Amniotic epithelial cell (primary cell): ENCODE data around the gene SPRED2.
A peak's percentile ranks its signal among the peaks of the same experiment; 100 is the strongest.

Experiments
- DNase-seq: peaks from one replicate; pipeline ENCODE4 v3.0.0-alpha.2; 2010; ENCODE audit warnings: low read depth

Gene SPRED2

GRCh38 chr2:65432227-65433190, at the start of gene SPRED2:
SPRED2 (minus strand) TSS chr2:65432599; CDS start chr2:65431987, 612 bp downstream.
- DNase-seq, result peak; percentile 98

GRCh38 chr2:65481961-65482360, 49.6 kb upstream of the SPRED2 start:
- no peak for DNase-seq

GRCh38 chr2:65479524-65479923, 47.1 kb upstream of the SPRED2 start:
- no peak for DNase-seq

GRCh38 chr2:65478498-65479135, 46.2 kb upstream of the SPRED2 start:
- no peak for DNase-seq

GRCh38 chr2:65477590-65477989, 45.2 kb upstream of the SPRED2 start:
- DNase-seq, result peak; percentile 59

GRCh38 chr2:65476778-65477177, 44.4 kb upstream of the SPRED2 start:
- no peak for DNase-seq

GRCh38 chr2:65475000-65475399, 42.6 kb upstream of the SPRED2 start:
- no peak for DNase-seq

- no peak for DNase-seq
These were observed 40.6 kb upstream of the SPRED2 start for GRCh38 chr2:65473045-65473444.

- DNase-seq, result no peak
These were observed 39.0 kb upstream of the SPRED2 start for GRCh38 chr2:65471409-65471808.

GRCh38 chr2:65466551-65466950, 34.2 kb upstream of the SPRED2 start:
- no peak for DNase-seq

GRCh38 chr2:65465857-65466256, 33.5 kb upstream of the SPRED2 start:
- DNase-seq, result peak; percentile 11

GRCh38 chr2:65465124-65465523, 32.7 kb upstream of the SPRED2 start:
- DNase-seq, result peak; percentile 4

GRCh38 chr2:65464604-65465003, 32.2 kb upstream of the SPRED2 start:
- no peak for DNase-seq

GRCh38 chr2:65458999-65459398, 26.6 kb upstream of the SPRED2 start:
- DNase-seq, result peak; percentile 61

GRCh38 chr2:65456886-65457285, 24.5 kb upstream of the SPRED2 start:
- no peak for DNase-seq

- DNase-seq, result peak; percentile 81
These were observed 23.7 kb upstream of the SPRED2 start for GRCh38 chr2:65456064-65456463.

- DNase-seq, result peak; percentile 48
These were observed 21.5 kb upstream of the SPRED2 start for GRCh38 chr2:65453916-65454315.

- DNase-seq, result no peak
These were observed 19.9 kb upstream of the SPRED2 start for GRCh38 chr2:65452150-65452895.

- no peak for DNase-seq
These were observed 18.4 kb upstream of the SPRED2 start for GRCh38 chr2:65450810-65451209.

- no peak for DNase-seq
These were observed 18.0 kb upstream of the SPRED2 start for GRCh38 chr2:65450393-65450792.

- peak; percentile 23 for DNase-seq
These were observed 11.2 kb upstream of the SPRED2 start for GRCh38 chr2:65443509-65444186.
